GM12874 (cell line): Measurements from ENCODE around the gene RCBTB2.

Source experiments
- CTCF ChIP-seq: IDR thresholded peaks from 2 replicates; pipeline ENCODE4 v1.5.1; 2011; ENCODE audit warnings: low read depth, mild to moderate bottlenecking, control low read depth, low read length, moderate library complexity; ENCODE audit not compliant: insufficient read depth

RCBTB2 gene

DNA sequence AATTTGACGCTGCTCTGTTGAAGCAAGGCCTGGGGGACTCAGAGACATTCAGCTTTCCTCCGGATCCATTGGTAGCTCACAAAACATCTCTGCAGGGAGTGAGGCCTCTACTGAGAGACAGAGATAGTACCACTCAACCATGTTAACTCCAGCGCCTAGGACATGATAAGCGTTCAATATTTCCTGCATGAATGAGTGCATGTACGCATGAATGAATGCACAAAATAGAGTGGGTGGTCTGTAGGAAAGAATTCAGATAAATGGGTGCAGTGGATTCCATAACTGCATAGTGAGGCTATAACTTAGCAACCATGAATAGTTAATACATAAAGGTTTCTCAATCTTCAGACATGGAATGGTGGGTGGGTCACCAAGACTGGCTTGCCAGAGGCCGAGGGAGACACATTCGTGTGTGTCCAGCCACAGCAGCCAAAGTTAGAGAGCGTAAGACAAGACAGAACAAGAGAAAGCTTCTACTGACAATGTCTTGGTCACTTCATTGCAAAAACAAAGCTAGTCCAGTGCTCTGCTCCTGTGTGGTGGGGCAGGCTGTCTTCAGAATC lies 36.3 kb upstream of the RCBTB2 start:
- TF ChIP-seq CTCF: no peak

- TF ChIP-seq CTCF: no peak
Measured at GRCh38 chr13:48568370-48569103, 35.7 kb upstream of the RCBTB2 start.

DNA sequence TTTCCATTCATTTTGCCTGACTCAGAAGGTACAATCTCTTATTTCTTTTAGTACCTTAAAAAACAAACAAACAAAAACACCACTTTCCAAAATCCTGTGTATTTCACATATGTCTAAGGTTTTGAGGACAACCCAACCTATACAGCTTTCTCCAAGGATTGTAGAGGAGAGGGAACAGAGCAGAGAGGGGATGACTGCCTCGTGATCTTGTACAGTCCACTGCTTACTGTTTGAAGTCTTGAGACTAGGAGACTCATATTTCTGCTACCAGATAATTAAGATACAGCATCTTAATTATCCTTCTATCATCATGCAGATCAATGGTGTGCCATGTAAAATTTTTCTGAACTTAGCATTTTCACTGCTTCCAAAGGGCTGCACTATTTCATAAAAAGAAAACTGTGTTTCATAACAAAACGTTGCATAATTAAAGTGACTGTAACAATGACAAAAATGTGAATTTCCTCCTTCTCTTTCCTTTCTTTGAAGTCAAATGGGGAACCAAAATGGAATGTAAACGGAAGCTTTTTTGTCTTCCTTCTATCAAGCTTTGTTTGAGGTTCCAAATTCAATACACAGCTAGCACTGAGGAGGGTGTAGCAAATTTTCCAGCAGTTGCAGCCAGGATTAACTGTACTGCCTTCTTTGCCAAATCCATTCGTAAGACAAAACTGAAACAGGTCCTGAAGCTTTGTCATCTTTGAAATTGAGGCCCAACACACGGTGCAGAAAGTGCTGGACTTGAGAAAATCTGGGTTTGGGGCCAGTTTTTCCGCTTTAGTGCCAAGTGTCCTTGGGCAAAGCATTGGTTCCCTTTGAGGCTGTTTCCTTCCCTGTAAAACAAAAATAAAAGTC lies 34.9 kb upstream of the RCBTB2 start:
- TF ChIP-seq CTCF: no peak

DNA sequence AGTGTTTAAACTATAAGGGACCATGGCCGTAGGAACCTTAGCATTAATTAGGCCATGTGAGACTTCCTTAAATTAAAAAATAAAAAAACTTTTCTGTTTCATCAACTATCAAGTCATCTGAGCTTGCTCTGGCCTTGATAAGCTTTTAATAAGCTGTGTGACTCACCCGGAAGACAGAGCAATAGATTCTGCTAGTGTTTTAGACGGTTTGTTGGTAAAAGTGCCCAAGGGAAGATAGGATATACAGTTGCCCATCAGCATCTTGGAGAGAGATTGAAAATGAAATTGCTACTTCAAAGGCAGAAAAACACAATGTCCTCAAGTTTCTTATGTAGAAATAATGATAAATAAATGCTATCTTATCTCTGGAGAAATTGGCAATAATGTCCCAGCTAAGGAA lies 31.2 kb upstream of the RCBTB2 start:
- no peak for TF ChIP-seq CTCF

GRCh38 chr13:48563626-48564025 lies 30.7 kb upstream of the RCBTB2 start:
- no peak for TF ChIP-seq CTCF

- no peak for TF ChIP-seq CTCF
Measured at GRCh38 chr13:48562296-48563066, 29.6 kb upstream of the RCBTB2 start.
